Measurements from ENCODE around the gene SOBP. TPM values are rescaled to one million over a fixed set of nuclear protein-coding genes. Genes with fewer than 3 reads are reported as not detected.

SOBP gene
- total RNA-seq, 1 donor from 2014 or later = 1.7 TPM

- no peak for ATAC-seq
- no peak for DNase-seq (ENCODE audit: low spot score)
Measured at GRCh38 chr6:107634324-107635056, 144.6 kb downstream of the SOBP start.

- DNase-seq (ENCODE audit: low spot score) (no peak), ATAC-seq (no peak)
Measured at GRCh38 chr6:107635057-107635515, 145.2 kb downstream of the SOBP start.

GRCh38 chr6:107636486-107636885 is 146.6 kb downstream of the SOBP start:
- DNase-seq (ENCODE audit: low spot score) (no peak), ATAC-seq (no peak)

- DNase-seq (ENCODE audit: low spot score) (no peak), ATAC-seq (no peak)
Measured at GRCh38 chr6:107637316-107638315, 147.7 kb downstream of the SOBP start.

DNA sequence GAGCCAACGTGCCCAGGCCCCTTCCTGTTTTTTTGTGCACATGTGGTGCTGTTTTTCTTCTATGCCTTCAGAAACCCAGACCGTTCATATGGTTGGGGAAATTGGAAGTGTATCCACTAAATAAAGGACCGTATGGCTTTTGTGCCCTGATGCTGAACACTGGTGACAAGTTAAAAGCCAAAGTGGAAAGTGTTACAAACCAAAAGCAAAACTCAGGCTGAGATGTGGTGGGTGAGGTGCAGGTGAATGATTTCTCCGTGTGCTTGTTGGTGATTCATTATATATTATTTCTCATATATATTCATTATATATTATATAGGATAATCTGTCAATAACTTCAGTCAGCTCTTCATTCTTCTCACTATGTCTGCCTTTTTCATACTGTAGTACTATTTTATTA is 148.6 kb downstream of the SOBP start:
- ATAC-seq (no peak), DNase-seq (ENCODE audit: low spot score) (no peak)

DNA sequence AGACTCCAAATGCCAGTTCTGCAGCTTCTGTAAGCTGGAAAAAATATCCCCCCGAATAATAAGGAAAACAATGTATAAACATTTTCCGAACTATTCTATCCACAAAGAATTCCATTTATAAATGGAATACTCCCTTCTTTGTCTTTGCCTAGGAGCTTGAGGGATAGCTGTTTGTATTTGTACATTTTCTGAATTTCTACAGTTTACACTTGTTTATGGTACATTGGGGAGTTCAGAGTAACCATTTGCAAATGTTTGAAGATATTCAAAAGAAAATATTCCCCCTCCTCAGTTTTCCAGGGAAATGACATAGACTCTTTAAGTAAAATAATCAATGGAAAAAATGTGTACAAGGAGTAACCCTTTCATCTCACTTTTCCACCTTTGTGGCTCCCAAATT is 149.6 kb downstream of the SOBP start:
- ATAC-seq (no peak), DNase-seq (ENCODE audit: low spot score) (no peak)

- ATAC-seq (no peak), DNase-seq (ENCODE audit: low spot score) (no peak)
Measured at GRCh38 chr6:107641071-107641470, 151.2 kb downstream of the SOBP start.

- ATAC-seq (peak; percentile 99), DNase-seq (ENCODE audit: low spot score) (peak; percentile 88)
Measured at GRCh38 chr6:107641500-107641941, 151.6 kb downstream of the SOBP start.

DNA sequence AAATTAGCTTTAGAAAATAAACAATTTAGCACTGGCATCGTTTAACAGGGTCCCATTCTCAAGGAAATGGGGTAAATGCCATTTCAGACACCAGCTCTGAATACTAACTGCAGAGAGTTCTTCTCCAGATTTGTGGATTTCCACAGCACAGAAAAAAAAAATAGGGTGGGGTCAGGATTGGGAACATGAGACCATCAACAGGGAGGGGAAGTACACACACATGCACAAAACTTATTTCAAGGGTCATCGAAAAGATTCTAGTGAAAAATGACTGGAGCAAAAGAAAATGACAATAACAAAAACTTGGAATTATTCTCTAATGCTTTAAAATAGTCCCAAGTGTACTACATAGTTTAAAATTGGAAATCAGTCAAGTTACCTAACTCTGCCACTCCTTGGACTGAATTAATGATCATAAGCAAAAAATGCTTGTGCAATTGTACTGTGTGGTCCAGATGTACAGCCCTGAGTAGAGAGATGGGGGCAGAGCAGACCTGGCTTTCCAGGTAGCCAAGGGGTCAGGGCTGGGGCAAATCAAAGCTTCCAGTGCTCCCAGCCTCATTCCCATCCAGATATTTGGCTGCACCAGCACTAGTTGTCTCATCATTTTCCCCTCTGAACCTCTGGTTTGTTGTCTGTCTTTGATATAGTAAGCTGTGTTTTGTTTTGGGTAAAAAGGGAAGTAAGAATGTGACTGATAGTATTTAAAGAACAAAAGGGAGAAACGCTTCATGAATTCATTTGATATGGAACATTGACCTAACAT is 152.4 kb downstream of the SOBP start:
- DNase-seq (ENCODE audit: low spot score) (no peak), ATAC-seq (no peak)

DNA sequence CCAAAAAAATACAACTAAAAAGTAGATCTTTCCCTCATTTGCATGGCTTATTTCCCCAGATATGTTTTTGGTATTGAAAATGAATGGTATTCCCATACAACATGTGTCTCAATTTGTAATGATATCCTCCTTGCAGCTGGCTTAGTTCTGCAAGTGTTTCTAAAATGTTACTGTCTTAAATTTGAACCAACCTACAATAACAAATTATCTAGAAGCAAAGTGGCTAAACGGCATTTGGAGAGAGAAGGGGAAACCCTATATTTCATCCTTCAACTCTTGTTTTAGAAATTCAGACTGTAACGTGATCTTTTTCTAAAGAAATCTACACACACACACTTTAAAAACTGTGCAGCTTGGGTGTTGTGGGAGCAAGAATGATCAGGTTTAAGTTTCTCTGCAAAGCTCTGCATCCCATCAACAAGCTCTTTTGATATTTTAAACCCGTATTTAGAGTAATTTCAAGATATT is 153.0 kb downstream of the SOBP start:
- ATAC-seq (no peak), DNase-seq (ENCODE audit: low spot score) (no peak)

DNA sequence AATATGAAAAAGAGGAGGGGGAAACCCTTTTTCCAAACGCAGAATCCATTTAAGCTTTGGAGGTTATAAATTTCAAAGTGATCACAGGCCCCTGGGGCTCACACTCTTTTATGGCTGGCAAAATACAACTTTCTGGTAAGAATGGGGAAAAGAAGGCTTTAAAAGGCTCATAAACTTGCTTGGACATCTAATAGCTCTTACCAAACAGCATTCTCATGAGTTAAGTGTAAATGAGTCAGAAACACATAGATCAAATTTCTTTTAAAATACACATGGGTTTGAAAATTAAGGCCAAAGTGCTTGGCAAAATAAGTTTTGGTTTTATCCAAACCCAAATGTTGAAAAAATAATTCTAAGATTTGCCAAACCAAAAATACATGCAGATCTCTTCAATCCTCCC is 154.6 kb downstream of the SOBP start:
- DNase-seq (ENCODE audit: low spot score) (no peak), ATAC-seq (no peak)

GRCh38 chr6:107645740-107646139 is 155.8 kb downstream of the SOBP start:
- no peak for ATAC-seq
- no peak for DNase-seq (ENCODE audit: low spot score)

GRCh38 chr6:107646176-107646575 is 156.3 kb downstream of the SOBP start:
- ATAC-seq (peak; percentile 20), DNase-seq (ENCODE audit: low spot score) (no peak)

DNA sequence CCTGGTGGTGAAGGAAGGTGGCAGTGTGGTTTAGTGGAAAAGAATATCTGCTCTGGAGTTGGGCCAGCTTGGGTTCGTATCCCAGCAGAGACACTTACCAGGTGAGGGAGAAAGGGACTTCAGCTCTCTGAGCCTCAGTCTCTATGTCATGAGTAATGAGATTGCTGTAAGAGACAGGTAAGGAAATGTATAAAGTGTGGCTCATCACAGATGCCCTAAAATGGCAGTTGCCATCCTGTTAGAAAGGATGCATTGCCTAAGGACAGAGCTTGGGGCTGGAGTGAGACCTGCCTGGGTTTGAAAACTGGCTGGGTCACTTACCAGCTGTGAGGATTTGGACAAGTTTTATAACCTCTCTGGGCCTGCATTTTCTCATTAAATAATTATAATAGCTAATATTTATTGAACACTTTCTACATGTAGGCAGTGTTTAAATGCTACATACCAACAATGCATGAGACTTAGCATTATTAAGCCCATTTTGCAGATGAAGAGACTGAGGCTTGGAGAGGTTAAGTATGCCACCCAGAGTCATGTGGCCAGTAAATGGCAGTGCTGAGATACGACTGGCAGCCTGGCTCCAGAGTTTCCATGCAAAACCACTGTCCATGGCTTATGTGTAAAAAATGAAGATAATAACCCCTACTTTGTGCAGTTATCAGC is 157.0 kb downstream of the SOBP start:
- DNase-seq (ENCODE audit: low spot score) = no peak
- ATAC-seq = no peak

DNA sequence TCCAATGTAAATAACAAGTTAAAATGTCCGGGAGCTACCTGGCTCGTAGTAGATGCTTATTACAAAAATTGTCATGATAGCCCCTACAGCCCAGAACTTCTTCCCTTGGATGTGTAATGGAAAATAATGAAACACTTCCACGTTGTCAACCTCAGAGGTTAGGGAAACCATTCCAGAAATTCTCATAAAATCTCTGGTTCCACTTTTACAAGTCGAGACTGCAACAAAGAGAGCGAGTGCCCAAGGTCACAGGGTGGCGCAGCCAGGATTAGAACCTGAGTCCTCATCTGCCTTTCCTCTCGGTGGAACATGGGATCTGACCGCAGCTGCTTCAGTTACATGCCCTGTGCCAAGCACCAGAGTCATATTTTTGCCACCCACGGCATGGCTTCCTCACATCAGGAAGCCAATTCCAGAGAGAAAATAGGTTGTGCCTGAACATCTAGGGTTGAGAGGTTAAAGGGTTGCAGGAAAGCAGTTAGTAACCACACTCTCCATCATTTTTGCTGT is 157.6 kb downstream of the SOBP start:
- no peak for ATAC-seq
- no peak for DNase-seq (ENCODE audit: low spot score)

DNA sequence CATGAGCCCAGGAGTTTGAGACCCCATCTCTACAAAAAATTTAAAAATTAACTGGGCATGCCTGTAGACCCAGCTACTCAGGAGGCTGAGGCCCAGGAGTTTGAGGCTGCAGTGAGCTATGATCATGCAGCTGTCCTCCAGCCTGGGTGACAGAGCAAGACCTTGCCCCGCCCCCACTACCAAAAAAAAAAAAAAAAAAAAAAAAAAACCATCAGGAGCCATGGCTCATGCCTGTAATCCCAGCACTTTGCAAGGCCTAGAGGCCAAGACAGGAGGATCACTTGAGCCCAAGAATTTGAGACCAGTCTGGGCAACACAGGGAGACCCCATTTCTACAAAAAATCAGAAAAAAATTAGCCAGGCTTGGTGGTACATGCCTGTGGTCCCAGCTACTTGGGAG is 159.1 kb downstream of the SOBP start:
- DNase-seq (ENCODE audit: low spot score) (no peak), ATAC-seq (no peak)

DNA sequence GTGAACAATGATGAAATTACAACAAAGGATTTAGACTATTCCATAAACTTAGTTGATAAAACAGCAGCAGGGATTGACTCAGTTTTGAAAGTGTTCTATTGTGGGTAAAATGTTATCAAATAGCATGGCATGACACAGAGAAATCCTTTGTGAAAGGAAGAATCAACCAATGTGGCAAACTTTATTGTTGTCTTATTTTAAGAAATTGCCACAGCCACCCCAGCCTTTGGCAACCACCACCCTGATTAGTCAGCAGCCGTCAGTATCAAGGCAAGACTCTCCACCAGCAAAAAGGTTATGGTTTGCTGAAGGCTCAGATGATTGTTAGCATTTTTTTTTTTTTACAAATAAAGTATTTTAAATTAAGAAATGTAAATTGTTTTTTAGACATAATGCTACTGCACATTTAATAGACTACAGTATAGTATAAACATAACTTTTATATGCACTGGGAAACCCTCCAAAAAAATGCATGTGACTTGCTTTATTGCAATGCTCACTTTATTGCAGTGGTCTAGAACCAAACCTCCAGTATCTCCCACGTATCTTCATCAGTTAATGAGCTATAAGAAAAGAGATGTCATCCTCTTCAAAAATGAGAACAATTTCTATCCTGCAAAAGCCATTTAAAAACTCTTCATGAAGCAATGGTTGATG is 162.7 kb downstream of the SOBP start:
- DNase-seq (ENCODE audit: low spot score) (no peak), ATAC-seq (no peak)

DNA sequence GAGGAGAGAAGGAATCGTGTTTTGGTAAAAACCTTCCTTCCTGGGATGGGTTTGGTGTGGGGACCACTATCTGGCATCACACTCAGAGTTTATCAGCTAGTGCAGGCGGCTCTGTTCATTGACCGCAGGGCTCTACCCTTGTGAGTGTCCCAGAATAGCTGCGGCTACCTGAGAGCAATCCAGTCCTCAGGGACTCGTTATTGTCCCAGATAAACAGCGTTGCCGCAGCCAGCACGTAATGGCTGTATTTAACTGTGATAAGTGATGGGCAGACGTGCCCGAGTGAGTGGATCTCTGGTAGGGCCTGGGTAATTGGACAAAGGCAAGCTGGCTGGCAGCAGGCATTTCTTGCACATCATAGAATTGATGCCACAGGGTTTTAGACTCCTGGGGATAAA is 163.3 kb downstream of the SOBP start:
- DNase-seq (ENCODE audit: low spot score) (no peak), ATAC-seq (no peak)

DNA sequence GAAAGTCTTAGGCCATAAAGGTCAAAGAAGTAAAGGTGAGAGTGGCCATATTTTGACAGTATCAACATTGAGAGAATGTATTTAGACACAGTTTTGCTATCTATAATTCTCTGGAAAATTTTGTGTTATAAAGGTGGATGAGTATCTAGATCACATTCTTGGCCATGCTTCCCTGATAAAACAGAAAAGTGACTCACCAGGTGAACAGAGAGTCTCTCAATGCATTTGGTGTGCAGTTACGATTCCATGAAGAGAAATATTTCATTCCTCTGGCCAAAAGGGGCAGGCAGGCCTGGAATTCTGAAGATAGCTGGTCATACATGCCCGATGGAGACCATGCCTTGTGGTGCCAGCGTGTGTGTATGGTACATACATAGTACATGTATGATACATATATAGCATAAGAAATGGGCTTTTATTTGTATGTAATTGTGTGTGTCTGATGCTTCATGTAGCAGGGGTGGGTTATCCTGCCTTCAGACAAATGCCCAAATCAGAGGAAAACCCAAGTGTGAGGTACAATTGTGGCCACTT is 164.0 kb downstream of the SOBP start:
- no peak for DNase-seq (ENCODE audit: low spot score)
- no peak for ATAC-seq
